Measurements from ENCODE around the gene APH1A. TPM values are rescaled to one million over a fixed set of nuclear protein-coding genes. Genes with fewer than 3 reads are reported as not detected.
A peak's percentile ranks its signal among the peaks of the same experiment; 100 is the strongest.

APH1A gene
- total RNA-seq, 1 experiment from 2014 or later = 130 TPM

GRCh38 chr1:150295476-150295875, 26.7 kb upstream of the APH1A start:
- H3K79me2 ChIP-seq (ENCODE audit: low read length) = peaks cover 35% of the 10 kb centered on the region
- DNase-seq = no peak
- no peaks in the 10 kb centered on the region for H4K20me1 ChIP-seq (ENCODE audit: insufficient read depth, low read depth, low read length)
- H3K4me2 ChIP-seq (ENCODE audit: low read depth, low read length, poor library complexity, severe bottlenecking) = no peak overlapping the region
- no peak overlapping the region for H3K9ac ChIP-seq (ENCODE audit: low read length)
- peaks cover 31% of the 10 kb centered on the region for H3K4me1 ChIP-seq (ENCODE audit: low read length)
- H3K9me3 ChIP-seq (ENCODE audit: low read length) = no peaks in the 10 kb centered on the region
- peaks cover 3% of the 10 kb centered on the region; the same call in 1 of the 2 replicates for H3K36me3 ChIP-seq (ENCODE audit: insufficient read depth, low read length)
- no peak overlapping the region for H3K27ac ChIP-seq (ENCODE audit: low read length)
- H2AFZ ChIP-seq (ENCODE audit: low read length) = no peak overlapping the region
- H3K9me2 ChIP-seq (replicated peaks; ENCODE audit: insufficient read depth, low read length) = no peaks in the 10 kb centered on the region; the same call in 1 of the 2 replicates
- H3K27me3 ChIP-seq (ENCODE audit: low read length) = no peaks in the 10 kb centered on the region
- H3K4me3 ChIP-seq (ENCODE audit: low read length) = no peak overlapping the region

GRCh38 chr1:150293433-150294253, 24.8 kb upstream of the APH1A start, which contains the start of gene MRPS21:
Gene MRPS21 (plus strand): TSS chr1:150293861. CDS start chr1:150294367, 506 bp downstream.
- no peaks in the 10 kb centered on the region for H3K9me3 ChIP-seq (ENCODE audit: low read length)

GRCh38 chr1:150288822-150289221, 20.0 kb upstream of the APH1A start:
- H3K9me3 ChIP-seq (ENCODE audit: low read length) = no peaks in the 10 kb centered on the region
- no peak overlapping the region for H3K9ac ChIP-seq (ENCODE audit: low read length)
- H3K36me3 ChIP-seq (ENCODE audit: insufficient read depth, low read length) = no peaks in the 10 kb centered on the region
- no peaks in the 10 kb centered on the region for H3K27me3 ChIP-seq (ENCODE audit: low read length)
- no peak overlapping the region for H3K27ac ChIP-seq (ENCODE audit: low read length)
- no peak for DNase-seq
- H2AFZ ChIP-seq (ENCODE audit: low read length) = no peak overlapping the region
- H3K4me1 ChIP-seq (ENCODE audit: low read length) = peaks cover 23% of the 10 kb centered on the region
- no peaks in the 10 kb centered on the region for H4K20me1 ChIP-seq (ENCODE audit: insufficient read depth, low read depth, low read length)
- H3K9me2 ChIP-seq (replicated peaks; ENCODE audit: insufficient read depth, low read length) = no peaks in the 10 kb centered on the region; the same call in 1 of the 2 replicates
- H3K4me2 ChIP-seq (ENCODE audit: low read depth, low read length, poor library complexity, severe bottlenecking) = no peak overlapping the region
- no peak overlapping the region for H3K4me3 ChIP-seq (ENCODE audit: low read length)
- peaks cover 6% of the 10 kb centered on the region for H3K79me2 ChIP-seq (ENCODE audit: low read length)

More at GRCh38 chr1:150293433-150294253, 24.8 kb upstream of the APH1A start, which contains the start of gene MRPS21:
- H3K4me2 ChIP-seq (ENCODE audit: low read depth, low read length, poor library complexity, severe bottlenecking) = peak within 1 kb of the TSS; percentile 91
- no peak within 1 kb of the TSS for H3K27ac ChIP-seq (ENCODE audit: low read length)
- H3K9me2 ChIP-seq (replicated peaks; ENCODE audit: insufficient read depth, low read length) = no peaks in the 10 kb centered on the region; the same call in 1 of the 2 replicates
- peak within 1 kb of the TSS; percentile 74 for H3K9ac ChIP-seq (ENCODE audit: low read length)
- peak within 1 kb of the TSS; percentile 86 for H3K4me3 ChIP-seq (ENCODE audit: low read length)
- H3K36me3 ChIP-seq (ENCODE audit: insufficient read depth, low read length) = peaks cover 3% of the 10 kb centered on the region; the same call in 1 of the 2 replicates
- peak; percentile 97 for DNase-seq
- H3K4me1 ChIP-seq (ENCODE audit: low read length) = peaks cover 34% of the 10 kb centered on the region
- no peaks in the 10 kb centered on the region for H4K20me1 ChIP-seq (ENCODE audit: insufficient read depth, low read depth, low read length)
- H3K27me3 ChIP-seq (ENCODE audit: low read length) = no peaks in the 10 kb centered on the region
- H2AFZ ChIP-seq (ENCODE audit: low read length) = peak within 1 kb of the TSS; percentile 87
- H3K79me2 ChIP-seq (ENCODE audit: low read length) = peaks cover 34% of the 10 kb centered on the region

GRCh38 chr1:150288382-150288781, 19.6 kb upstream of the APH1A start:
- H3K9me3 ChIP-seq (ENCODE audit: low read length) = no peaks in the 10 kb centered on the region
- H3K4me1 ChIP-seq (ENCODE audit: low read length) = peaks cover 21% of the 10 kb centered on the region
- DNase-seq = no peak
- no peak overlapping the region for H3K27ac ChIP-seq (ENCODE audit: low read length)
- H4K20me1 ChIP-seq (ENCODE audit: insufficient read depth, low read depth, low read length) = no peaks in the 10 kb centered on the region
- 0 out of 2 replicates have a peak, but pooled peaks cover 1% of the 10 kb centered on the region for H3K79me2 ChIP-seq (ENCODE audit: low read length)
- no peak overlapping the region for H3K9ac ChIP-seq (ENCODE audit: low read length)
- H3K4me3 ChIP-seq (ENCODE audit: low read length) = no peak overlapping the region
- no peak overlapping the region for H2AFZ ChIP-seq (ENCODE audit: low read length)
- H3K4me2 ChIP-seq (ENCODE audit: low read depth, low read length, poor library complexity, severe bottlenecking) = no peak overlapping the region
- H3K9me2 ChIP-seq (replicated peaks; ENCODE audit: insufficient read depth, low read length) = no peaks in the 10 kb centered on the region; the same call in 1 of the 2 replicates
- no peaks in the 10 kb centered on the region for H3K27me3 ChIP-seq (ENCODE audit: low read length)
- H3K36me3 ChIP-seq (ENCODE audit: insufficient read depth, low read length) = no peaks in the 10 kb centered on the region

- DNase-seq = no peak
- H3K27ac ChIP-seq (ENCODE audit: low read length) = no peak overlapping the region
- H3K4me2 ChIP-seq (ENCODE audit: low read depth, low read length, poor library complexity, severe bottlenecking) = no peak overlapping the region
- H3K36me3 ChIP-seq (ENCODE audit: insufficient read depth, low read length) = no peaks in the 10 kb centered on the region
- H3K27me3 ChIP-seq (ENCODE audit: low read length) = no peaks in the 10 kb centered on the region
- H3K9me3 ChIP-seq (ENCODE audit: low read length) = no peaks in the 10 kb centered on the region
- H3K9me2 ChIP-seq (replicated peaks; ENCODE audit: insufficient read depth, low read length) = no peaks in the 10 kb centered on the region
- H3K4me1 ChIP-seq (ENCODE audit: low read length) = peaks cover 10% of the 10 kb centered on the region; the same call in 1 of the 2 replicates
- no peak overlapping the region for H3K4me3 ChIP-seq (ENCODE audit: low read length)
- H3K79me2 ChIP-seq (ENCODE audit: low read length) = no peaks in the 10 kb centered on the region
- no peak overlapping the region for H2AFZ ChIP-seq (ENCODE audit: low read length)
- H4K20me1 ChIP-seq (ENCODE audit: insufficient read depth, low read depth, low read length) = no peaks in the 10 kb centered on the region
- no peak overlapping the region for H3K9ac ChIP-seq (ENCODE audit: low read length)
Measured at GRCh38 chr1:150283260-150283659, 14.4 kb upstream of the APH1A start.

- Histone ChIP-seq H3K79me2 (ENCODE audit: low read length) (no peaks in the 10 kb centered on the region), H2AFZ (ENCODE audit: low read length) (no peak overlapping the region), H3K27me3 (ENCODE audit: low read length) (no peaks in the 10 kb centered on the region), H3K36me3 (ENCODE audit: insufficient read depth, low read length) (no peaks in the 10 kb centered on the region), H3K9me2 (replicated peaks; ENCODE audit: insufficient read depth, low read length) (no peaks in the 10 kb centered on the region), H4K20me1 (ENCODE audit: insufficient read depth, low read depth, low read length) (no peaks in the 10 kb centered on the region), H3K27ac (ENCODE audit: low read length) (no peak overlapping the region), H3K4me1 (ENCODE audit: low read length) (peaks cover 10% of the 10 kb centered on the region; the same call in 1 of the 2 replicates), H3K9ac (ENCODE audit: low read length) (no peak overlapping the region), H3K4me2 (ENCODE audit: low read depth, low read length, poor library complexity, severe bottlenecking) (no peak overlapping the region), H3K9me3 (ENCODE audit: low read length) (no peaks in the 10 kb centered on the region), H3K4me3 (ENCODE audit: low read length) (no peak overlapping the region)
- no peak for DNase-seq
Measured at GRCh38 chr1:150282558-150282958, 13.7 kb upstream of the APH1A start.

GRCh38 chr1:150281758-150282557, 13.1 kb upstream of the APH1A start, which contains the start of gene CIART:
Gene CIART (plus strand): TSS chr1:150282554. CDS start chr1:150283268, 714 bp downstream.
- H3K9me3 ChIP-seq (ENCODE audit: low read length) = no peaks in the 10 kb centered on the region
- peaks cover 10% of the 10 kb centered on the region; the same call in 1 of the 2 replicates for H3K4me1 ChIP-seq (ENCODE audit: low read length)
- no peaks in the 10 kb centered on the region for H3K36me3 ChIP-seq (ENCODE audit: insufficient read depth, low read length)
- no peak within 1 kb of the TSS for H3K9ac ChIP-seq (ENCODE audit: low read length)
- peak; percentile 74 for DNase-seq
- no peaks in the 10 kb centered on the region for H3K27me3 ChIP-seq (ENCODE audit: low read length)
- H3K4me2 ChIP-seq (ENCODE audit: low read depth, low read length, poor library complexity, severe bottlenecking) = peak within 1 kb of the TSS; percentile 18
- no peaks in the 10 kb centered on the region for H4K20me1 ChIP-seq (ENCODE audit: insufficient read depth, low read depth, low read length)
- no peak within 1 kb of the TSS for H2AFZ ChIP-seq (ENCODE audit: low read length)
- H3K4me3 ChIP-seq (ENCODE audit: low read length) = no peak within 1 kb of the TSS
- no peaks in the 10 kb centered on the region for H3K79me2 ChIP-seq (ENCODE audit: low read length)
- no peak within 1 kb of the TSS for H3K27ac ChIP-seq (ENCODE audit: low read length)
- H3K9me2 ChIP-seq (replicated peaks; ENCODE audit: insufficient read depth, low read length) = no peaks in the 10 kb centered on the region
